ENCODE results near the gene DEPDC4.
"Not testable (repeated sequence)": the region's sequence is repeated elsewhere in the genome, so short reads cannot be mapped to it uniquely, and the experiment has no call there.

The DEPDC4 gene

GRCh38 chr12:100225491-100225890 is 41.4 kb downstream of the DEPDC4 start:
- no peak overlapping the region for H3K4me3 ChIP-seq (ENCODE audit: low read length)
- H3K4me1 ChIP-seq (ENCODE audit: low read length) = no peaks in the 10 kb centered on the region
- no peak overlapping the region for H3K27ac ChIP-seq (ENCODE audit: low read length)
- H3K27me3 ChIP-seq (ENCODE audit: low read depth, low read length) = no peaks in the 10 kb centered on the region
- no peaks in the 10 kb centered on the region for H4K20me1 ChIP-seq (ENCODE audit: insufficient read depth, low read length)
- H3K4me2 ChIP-seq (ENCODE audit: low read length) = no peak overlapping the region
- peaks cover 10% of the 10 kb centered on the region for H3K36me3 ChIP-seq (replicated peaks; ENCODE audit: low read depth, low read length)
- H3K79me2 ChIP-seq (ENCODE audit: low read length) = no peaks in the 10 kb centered on the region
- H3K9ac ChIP-seq (ENCODE audit: low read length) = no peak overlapping the region
- H3K9me3 ChIP-seq (ENCODE audit: insufficient read depth, low read length) = no peaks in the 10 kb centered on the region
- no peak for TF ChIP-seq CTCF (IDR thresholded peaks at IDR 0.05; ENCODE audit: low read depth, low read length)
- TF ChIP-seq EZH2phosphoT487 (IDR thresholded peaks at IDR 0.05; ENCODE audit: low read depth) = no peak
- H2AFZ ChIP-seq (ENCODE audit: low read depth, low read length) = no peak overlapping the region

GRCh38 chr12:100222173-100222572 is 44.7 kb downstream of the DEPDC4 start:
- H3K9ac ChIP-seq (ENCODE audit: low read length); H3K27ac ChIP-seq (ENCODE audit: low read length); H3K9me3 ChIP-seq (ENCODE audit: insufficient read depth, low read length); H3K27me3 ChIP-seq (ENCODE audit: low read depth, low read length); H2AFZ ChIP-seq (ENCODE audit: low read depth, low read length); H3K4me3 ChIP-seq (ENCODE audit: low read length); H3K79me2 ChIP-seq (ENCODE audit: low read length); H3K4me2 ChIP-seq (ENCODE audit: low read length); H3K4me1 ChIP-seq (ENCODE audit: low read length); H4K20me1 ChIP-seq (ENCODE audit: insufficient read depth, low read length): not testable (repeated sequence)
- peaks cover 20% of the 10 kb centered on the region for H3K36me3 ChIP-seq (replicated peaks; ENCODE audit: low read depth, low read length)

GRCh38 chr12:100221523-100221922 is 45.4 kb downstream of the DEPDC4 start:
- Histone ChIP-seq H3K79me2 (ENCODE audit: low read length) (no peaks in the 10 kb centered on the region), H3K4me3 (ENCODE audit: low read length) (no peak overlapping the region), H3K36me3 (replicated peaks; ENCODE audit: low read depth, low read length) (peaks cover 20% of the 10 kb centered on the region), H4K20me1 (ENCODE audit: insufficient read depth, low read length) (no peaks in the 10 kb centered on the region), H3K4me1 (ENCODE audit: low read length) (no peaks in the 10 kb centered on the region), H3K27ac (ENCODE audit: low read length) (no peak overlapping the region), H3K9ac (ENCODE audit: low read length) (no peak overlapping the region), H3K27me3 (ENCODE audit: low read depth, low read length) (no peaks in the 10 kb centered on the region), H3K4me2 (ENCODE audit: low read length) (no peak overlapping the region), H2AFZ (ENCODE audit: low read depth, low read length) (no peak overlapping the region), H3K9me3 (ENCODE audit: insufficient read depth, low read length) (no peaks in the 10 kb centered on the region)
- TF ChIP-seq EZH2phosphoT487 (IDR thresholded peaks at IDR 0.05; ENCODE audit: low read depth) (no peak), CTCF (IDR thresholded peaks at IDR 0.05; ENCODE audit: low read depth, low read length) (no peak)

GRCh38 chr12:100219328-100220109 is 47.4 kb downstream of the DEPDC4 start:
- no peaks in the 10 kb centered on the region for H3K79me2 ChIP-seq (ENCODE audit: low read length)
- H3K36me3 ChIP-seq (replicated peaks; ENCODE audit: low read depth, low read length) = peaks cover 29% of the 10 kb centered on the region
- H3K4me2 ChIP-seq (ENCODE audit: low read length) = no peak overlapping the region
- H3K27me3 ChIP-seq (ENCODE audit: low read depth, low read length) = no peaks in the 10 kb centered on the region
- H3K9ac ChIP-seq (ENCODE audit: low read length) = no peak overlapping the region
- no peak overlapping the region for H3K27ac ChIP-seq (ENCODE audit: low read length)
- H3K4me3 ChIP-seq (ENCODE audit: low read length) = no peak overlapping the region
- H3K9me3 ChIP-seq (ENCODE audit: insufficient read depth, low read length) = no peaks in the 10 kb centered on the region
- no peak overlapping the region for H2AFZ ChIP-seq (ENCODE audit: low read depth, low read length)
- no peaks in the 10 kb centered on the region for H4K20me1 ChIP-seq (ENCODE audit: insufficient read depth, low read length)
- TF ChIP-seq CTCF (IDR thresholded peaks at IDR 0.05; ENCODE audit: low read depth, low read length) (no peak), EZH2phosphoT487 (IDR thresholded peaks at IDR 0.05; ENCODE audit: low read depth) (no peak)
- H3K4me1 ChIP-seq (ENCODE audit: low read length) = peaks cover 6% of the 10 kb centered on the region; the same call in 1 of the 2 replicates

Data from OCI-LY3 (cell line).